ENCODE measurements around the gene PTPRJ.

GRCh38 chr11:47961383-47961782 is 19.0 kb upstream of the PTPRJ start:
- TF ChIP-seq CTCF (IDR thresholded peaks at IDR 0.05) (no peak), POLR2A (IDR thresholded peaks at IDR 0.05) (no peak)
